IPS-18a (cell line): ENCODE measurements around the gene ZNF516.

Experiments
- H3K27ac ChIP-seq: one replicate; pipeline ENCODE4 v1.5.1; 2013; ENCODE audit warnings: low read length
- H3K27me3 ChIP-seq: one replicate; pipeline ENCODE4 v1.6.1; 2013; ENCODE audit warnings: mild to moderate bottlenecking, low read length; ENCODE audit not compliant: control insufficient read depth, insufficient read depth
- H3K36me3 ChIP-seq: one replicate; pipeline ENCODE4 v1.6.1; 2013; ENCODE audit warnings: low read depth, low read length; ENCODE audit not compliant: control insufficient read depth
- H3K4me1 ChIP-seq: one replicate; pipeline ENCODE4 v1.6.1; 2013; ENCODE audit warnings: low read depth, low read length; ENCODE audit not compliant: control insufficient read depth
- H3K4me3 ChIP-seq: one replicate; pipeline ENCODE4 v1.5.1; 2013; ENCODE audit warnings: low read length
- H3K9ac ChIP-seq: one replicate; pipeline ENCODE4 v1.6.1; 2013; ENCODE audit warnings: mild to moderate bottlenecking, low read length, moderate library complexity
- H3K9me3 ChIP-seq: one replicate; pipeline ENCODE4 v1.6.1; 2013; ENCODE audit warnings: low read depth, low read length; ENCODE audit not compliant: control insufficient read depth

ZNF516 gene

GRCh38 chr18:76384114-76384790 lies 110.8 kb downstream of the ZNF516 start:
- Histone ChIP-seq H3K36me3 (no peaks in the 10 kb centered on the region), H3K4me1 (no peaks in the 10 kb centered on the region), H3K9me3 (no peaks in the 10 kb centered on the region), H3K4me3 (no peak overlapping the region), H3K9ac (no peak overlapping the region), H3K27me3 (no peaks in the 10 kb centered on the region), H3K27ac (no peak overlapping the region)

- Histone ChIP-seq H3K36me3 (no peaks in the 10 kb centered on the region), H3K4me1 (no peaks in the 10 kb centered on the region), H3K27me3 (no peaks in the 10 kb centered on the region), H3K27ac (no peak overlapping the region), H3K4me3 (no peak overlapping the region), H3K9ac (no peak overlapping the region), H3K9me3 (no peaks in the 10 kb centered on the region)
Measured at GRCh38 chr18:76383636-76384035, 111.4 kb downstream of the ZNF516 start.

DNA sequence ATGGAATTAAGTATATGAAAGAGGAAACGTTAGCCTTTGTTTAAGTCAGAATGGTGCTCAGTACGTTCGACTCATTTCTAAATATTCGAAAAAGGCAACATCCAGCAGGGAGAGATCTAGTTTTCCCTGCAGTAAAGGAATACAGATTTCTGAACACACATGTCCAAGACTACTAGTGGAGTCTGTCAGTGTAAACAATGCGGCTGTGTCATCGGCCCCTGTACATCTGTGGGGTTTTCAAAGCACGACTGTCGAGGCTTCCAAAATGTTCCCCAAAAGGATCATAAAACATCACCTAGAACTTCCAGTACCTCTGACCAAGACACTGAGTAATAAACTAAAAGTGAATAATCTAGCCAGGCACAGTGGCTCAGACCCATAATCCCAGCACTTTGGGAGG lies 112.8 kb downstream of the ZNF516 start:
- H3K4me3 ChIP-seq, result no peak overlapping the region
- H3K9ac ChIP-seq, result no peak overlapping the region
- no peaks in the 10 kb centered on the region for H3K9me3 ChIP-seq
- H3K36me3 ChIP-seq, result no peaks in the 10 kb centered on the region
- no peaks in the 10 kb centered on the region for H3K4me1 ChIP-seq
- no peak overlapping the region for H3K27ac ChIP-seq
- no peaks in the 10 kb centered on the region for H3K27me3 ChIP-seq

- no peak overlapping the region for H3K27ac ChIP-seq
- H3K9me3 ChIP-seq, result no peaks in the 10 kb centered on the region
- H3K9ac ChIP-seq, result no peak overlapping the region
- no peak overlapping the region for H3K4me3 ChIP-seq
- no peaks in the 10 kb centered on the region for H3K27me3 ChIP-seq
- H3K4me1 ChIP-seq, result no peaks in the 10 kb centered on the region
- no peaks in the 10 kb centered on the region for H3K36me3 ChIP-seq
Measured at GRCh38 chr18:76380791-76381405, 114.1 kb downstream of the ZNF516 start.

DNA sequence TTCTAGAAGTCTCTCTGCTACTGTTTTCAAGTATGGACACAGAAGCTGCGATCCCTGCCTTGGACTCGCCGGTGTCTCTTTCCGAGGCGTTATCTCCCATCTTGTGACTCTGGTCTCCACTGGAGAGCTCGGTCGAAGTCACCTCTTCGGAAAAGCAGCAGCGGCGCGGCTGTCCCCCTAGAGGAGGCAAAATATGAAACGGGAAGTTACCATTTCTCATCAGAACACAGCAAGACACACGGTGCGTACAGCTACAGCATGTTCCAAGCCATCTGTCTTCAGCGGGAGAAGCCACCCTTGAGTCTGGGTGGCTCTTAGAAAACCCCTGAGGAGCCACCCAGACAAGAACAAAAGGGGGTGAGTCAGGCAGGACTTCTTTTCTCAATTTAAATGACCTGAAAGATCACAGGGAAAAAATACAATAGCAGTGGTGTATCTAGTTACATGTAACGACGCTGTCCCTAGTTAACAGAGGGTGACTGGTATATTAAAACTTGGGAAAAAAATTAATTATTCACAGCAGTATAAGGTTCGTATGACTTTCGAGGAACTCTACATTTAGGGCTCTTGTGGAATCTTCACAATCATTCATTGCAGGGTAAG lies 114.8 kb downstream of the ZNF516 start:
- Histone ChIP-seq H3K27ac (no peak overlapping the region), H3K36me3 (no peaks in the 10 kb centered on the region), H3K9ac (no peak overlapping the region), H3K4me3 (no peak overlapping the region), H3K27me3 (no peaks in the 10 kb centered on the region), H3K9me3 (no peaks in the 10 kb centered on the region), H3K4me1 (no peaks in the 10 kb centered on the region)

DNA sequence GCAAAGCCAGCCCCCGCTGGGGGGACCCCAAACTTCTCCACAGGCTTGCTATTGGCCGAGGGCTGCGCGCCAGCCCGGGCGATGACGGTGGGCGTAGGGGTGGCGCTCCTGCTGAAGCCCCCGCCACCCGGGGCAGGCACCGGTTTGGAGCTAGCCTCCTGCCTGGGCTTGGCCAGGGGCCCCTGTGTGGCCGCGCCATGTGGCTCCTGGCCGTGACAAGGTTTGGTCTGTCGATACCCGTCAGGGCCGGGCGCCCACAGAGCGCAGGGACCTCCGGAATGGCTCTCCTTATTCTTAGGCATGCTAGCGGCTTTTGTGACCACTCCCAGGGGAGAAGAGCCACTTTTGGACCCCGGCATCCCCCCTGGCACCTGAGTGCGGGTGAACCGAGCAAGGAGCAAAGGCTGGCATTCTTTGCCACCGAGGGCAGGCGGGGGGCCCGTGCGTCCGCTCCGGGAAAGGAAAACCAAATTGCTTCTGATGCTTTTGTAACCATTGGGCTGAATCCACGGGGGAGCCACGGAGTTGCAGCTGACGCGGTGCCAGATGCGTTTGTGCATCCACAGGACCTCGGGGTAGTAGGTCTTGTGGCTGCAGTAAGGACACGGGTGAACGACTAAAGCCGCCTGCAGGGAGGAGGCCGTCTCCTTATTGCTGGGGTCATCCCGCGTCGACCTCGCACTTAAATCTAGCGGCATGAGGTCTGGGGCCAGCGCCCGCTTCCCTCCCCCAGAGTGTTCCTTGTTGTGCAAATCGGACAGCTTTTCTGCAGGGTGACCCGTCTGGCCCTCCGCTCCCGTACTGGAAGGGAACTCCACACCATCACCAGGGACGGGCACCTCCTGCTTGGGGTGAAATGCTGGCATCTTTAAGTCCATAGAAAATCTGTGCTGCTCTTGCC lies 115.6 kb downstream of the ZNF516 start:
- Histone ChIP-seq H3K4me1 (no peaks in the 10 kb centered on the region), H3K4me3 (no peak overlapping the region), H3K36me3 (no peaks in the 10 kb centered on the region), H3K27me3 (no peaks in the 10 kb centered on the region), H3K9ac (no peak overlapping the region), H3K9me3 (no peaks in the 10 kb centered on the region), H3K27ac (no peak overlapping the region)

DNA sequence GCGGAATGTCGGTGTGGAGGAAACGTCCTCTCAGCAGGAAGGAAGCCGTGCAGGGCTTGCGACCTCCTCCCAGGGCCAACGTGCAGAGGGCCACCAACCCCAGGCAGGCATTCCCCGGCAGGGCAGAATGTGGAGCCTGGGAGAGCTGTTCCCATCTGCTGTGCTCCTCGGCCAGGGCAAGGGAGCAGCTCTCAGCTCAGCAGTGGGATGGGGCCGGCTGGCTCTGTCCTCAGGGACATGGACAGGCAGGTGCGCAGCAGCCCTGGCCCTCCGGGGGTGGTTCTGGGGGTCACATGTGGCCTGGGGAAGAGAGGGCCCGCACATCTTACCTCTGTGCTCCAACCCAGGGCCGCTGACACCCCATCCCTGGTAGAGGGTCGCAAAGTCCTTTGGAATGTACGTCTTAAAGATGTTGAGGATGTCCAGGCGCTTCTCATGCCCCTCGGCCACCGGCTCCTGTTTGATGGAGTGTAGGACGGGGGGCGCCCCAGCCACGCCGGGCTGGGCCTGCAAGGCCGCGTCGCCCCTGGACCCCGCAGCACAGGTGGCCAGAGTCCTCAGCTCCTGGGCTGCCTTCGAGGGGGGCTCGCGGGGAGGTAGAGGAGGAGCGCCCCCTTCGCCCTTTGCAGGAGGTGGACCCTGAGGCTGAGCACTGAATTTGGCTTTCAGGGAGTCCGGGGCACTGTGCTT lies 116.4 kb downstream of the ZNF516 start:
- no peak overlapping the region for H3K4me3 ChIP-seq
- no peak overlapping the region for H3K9ac ChIP-seq
- H3K4me1 ChIP-seq, result no peaks in the 10 kb centered on the region
- H3K27ac ChIP-seq, result no peak overlapping the region
- no peaks in the 10 kb centered on the region for H3K36me3 ChIP-seq
- H3K27me3 ChIP-seq, result no peaks in the 10 kb centered on the region
- H3K9me3 ChIP-seq, result no peaks in the 10 kb centered on the region

- Histone ChIP-seq H3K9me3 (no peaks in the 10 kb centered on the region), H3K36me3 (no peaks in the 10 kb centered on the region), H3K4me3 (no peak overlapping the region), H3K27me3 (no peaks in the 10 kb centered on the region), H3K4me1 (peaks cover 2% of the 10 kb centered on the region), H3K9ac (no peak overlapping the region), H3K27ac (no peak overlapping the region)
Measured at GRCh38 chr18:76377359-76377756, 117.7 kb downstream of the ZNF516 start.

DNA sequence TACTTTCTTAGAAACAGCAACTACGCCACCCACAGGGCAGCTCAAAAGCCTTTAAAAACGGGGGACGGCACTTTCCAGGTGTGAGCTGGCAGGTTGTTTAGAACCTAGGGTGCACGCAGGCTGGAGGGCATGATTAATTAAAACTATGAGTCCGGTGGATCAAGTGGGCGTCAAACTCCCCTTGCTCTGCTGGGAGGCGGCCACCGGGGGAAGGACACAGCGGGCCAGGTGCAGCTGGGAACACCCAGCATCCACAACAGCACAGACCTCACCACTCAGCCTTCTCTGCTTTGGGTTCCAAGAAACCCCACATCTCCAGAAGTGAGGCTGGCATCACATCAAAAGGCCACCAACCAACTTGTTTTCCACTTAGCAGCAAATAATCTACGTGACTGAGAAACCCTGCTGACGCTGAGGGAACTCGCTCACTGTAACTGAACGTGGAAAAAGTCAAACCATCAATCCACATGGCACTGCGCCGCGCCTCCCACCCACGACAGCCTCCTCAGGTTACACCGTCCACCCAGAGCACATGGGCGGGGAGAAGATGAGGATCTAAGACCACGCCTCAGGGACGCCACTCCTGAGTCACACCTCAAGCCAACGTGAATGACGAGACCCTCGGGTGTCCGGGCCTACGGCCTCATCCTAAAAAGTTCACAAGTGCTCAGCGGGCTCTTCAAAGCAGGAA lies 118.2 kb downstream of the ZNF516 start:
- no peak overlapping the region for H3K4me3 ChIP-seq
- H3K36me3 ChIP-seq, result no peaks in the 10 kb centered on the region
- H3K4me1 ChIP-seq, result peaks cover 6% of the 10 kb centered on the region
- H3K27ac ChIP-seq, result no peak overlapping the region
- H3K27me3 ChIP-seq, result no peaks in the 10 kb centered on the region
- no peaks in the 10 kb centered on the region for H3K9me3 ChIP-seq
- H3K9ac ChIP-seq, result no peak overlapping the region

- Histone ChIP-seq H3K9me3 (no peaks in the 10 kb centered on the region), H3K27ac (no peak overlapping the region), H3K36me3 (no peaks in the 10 kb centered on the region), H3K4me3 (no peak overlapping the region), H3K4me1 (peaks cover 6% of the 10 kb centered on the region), H3K27me3 (no peaks in the 10 kb centered on the region), H3K9ac (no peak overlapping the region)
Measured at GRCh38 chr18:76376225-76376624, 118.8 kb downstream of the ZNF516 start.
